Right forelimb (tissue), 1 donor: ENCODE results near the gene SLC4A8.

Experiments
- DNase-seq: peaks from one replicate; pipeline ENCODE4 v3.0.0-alpha.2; 2018

Gene SLC4A8

DNA sequence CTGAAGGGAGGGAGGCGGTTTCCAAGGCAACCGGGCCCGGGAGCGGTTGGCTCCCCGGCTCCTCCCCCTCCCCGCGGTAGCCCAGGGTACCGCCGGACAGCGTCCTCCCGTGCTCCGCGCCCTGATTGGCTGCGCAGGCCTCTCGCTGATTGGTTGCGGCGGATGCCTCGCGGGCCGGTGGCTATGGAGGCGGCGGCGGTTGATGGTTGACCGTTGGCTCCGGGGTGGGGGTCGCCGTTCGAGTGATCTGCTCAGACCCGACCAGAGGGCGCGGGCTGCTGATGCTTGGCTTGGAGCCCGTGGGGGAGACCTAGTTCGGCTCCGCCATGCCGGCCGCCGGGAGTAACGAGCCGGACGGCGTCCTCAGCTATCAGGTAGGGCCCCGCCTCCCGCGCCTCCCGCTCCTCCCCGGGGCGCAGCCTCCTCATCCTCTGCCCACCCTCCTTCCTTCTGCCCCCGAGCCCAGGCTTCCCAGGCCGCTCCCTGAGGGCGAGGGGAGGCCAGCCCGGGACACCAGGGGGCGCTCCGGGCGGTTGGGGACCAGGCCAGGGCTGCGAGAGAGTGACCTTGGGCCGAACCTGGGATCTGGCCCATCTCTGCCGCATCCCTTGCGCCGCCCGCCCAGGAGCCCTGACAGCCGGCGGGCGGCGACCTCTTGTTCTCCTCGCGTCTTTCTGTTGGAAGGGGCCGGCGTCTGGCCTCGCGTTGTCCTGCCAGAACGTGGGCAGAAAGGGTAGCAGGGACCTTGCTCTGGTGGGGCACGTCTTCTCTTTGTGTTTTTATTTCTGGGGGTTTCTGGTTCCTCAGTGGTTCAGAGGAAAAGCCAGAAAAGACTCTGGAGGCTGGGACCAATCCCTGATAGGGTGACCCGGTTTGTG lies at the start of gene SLC4A8:
TSS of gene SLC4A8 (plus strand) at position 170 of the 878 bp plus-strand sequence. CDS start at position 327, 157 bp downstream.
- DNase-seq = peak; percentile 91

DNA sequence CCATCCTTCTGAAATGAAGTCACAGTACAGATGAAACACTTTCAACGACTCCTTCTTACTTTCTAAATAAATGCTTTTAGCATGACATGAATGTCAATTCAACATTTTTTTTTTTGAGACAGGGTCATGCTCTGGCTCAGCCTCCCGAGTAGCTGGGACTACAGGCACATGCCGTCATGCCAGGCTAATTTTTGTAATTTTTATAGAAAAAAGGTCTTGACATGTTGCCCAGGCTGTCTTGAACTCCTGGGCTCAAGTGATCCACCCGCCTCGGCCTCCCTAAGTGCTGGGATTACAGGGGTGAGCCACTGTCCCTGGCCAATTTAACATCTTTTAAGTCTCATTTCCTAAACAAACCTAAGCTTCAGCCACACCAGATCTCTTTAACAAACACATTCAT lies 49.8 kb upstream of the SLC4A8 start:
- no peak for DNase-seq

DNA sequence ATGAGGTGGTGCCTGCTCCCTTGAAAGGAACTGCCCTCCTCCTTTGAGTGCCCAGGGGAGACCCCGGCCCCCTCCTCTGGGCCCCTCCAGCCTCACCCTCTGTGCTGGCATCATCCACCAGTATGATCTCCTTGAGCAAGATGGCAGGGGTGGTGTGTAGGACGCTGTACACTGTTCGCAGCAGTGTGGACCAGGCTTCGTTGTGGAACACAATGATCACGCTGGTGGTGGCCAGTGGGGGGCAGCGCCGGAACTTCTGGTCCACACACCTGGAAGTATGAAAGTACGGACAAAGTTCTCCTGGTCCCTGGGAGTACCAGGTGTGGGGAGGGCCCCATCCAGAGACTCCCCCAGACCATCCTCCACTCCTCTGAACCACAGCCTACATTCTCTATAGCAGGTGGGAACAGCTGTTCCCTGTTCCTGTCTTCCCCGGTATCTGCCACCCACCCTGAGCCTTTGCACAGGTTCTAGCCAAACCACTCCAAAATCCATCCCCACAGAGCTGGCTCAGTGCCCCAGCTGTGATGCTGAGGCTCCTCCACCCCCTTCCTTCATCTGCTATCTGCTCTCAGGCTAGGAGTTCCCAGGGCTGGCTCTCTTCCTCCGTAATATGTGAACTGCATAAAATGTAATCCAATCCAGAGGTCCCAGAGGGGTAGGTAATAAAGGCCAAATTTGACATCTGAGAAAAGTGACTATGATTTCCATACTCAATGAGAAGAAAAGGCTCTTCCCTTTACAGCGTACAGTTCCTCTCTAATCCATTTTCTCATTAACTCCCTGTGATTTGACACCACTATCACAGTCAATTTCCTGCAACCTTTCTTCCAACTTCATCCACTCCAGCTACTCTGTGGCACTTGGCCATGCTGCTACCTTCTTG lies 47.3 kb upstream of the SLC4A8 start:
- DNase-seq = no peak

DNA sequence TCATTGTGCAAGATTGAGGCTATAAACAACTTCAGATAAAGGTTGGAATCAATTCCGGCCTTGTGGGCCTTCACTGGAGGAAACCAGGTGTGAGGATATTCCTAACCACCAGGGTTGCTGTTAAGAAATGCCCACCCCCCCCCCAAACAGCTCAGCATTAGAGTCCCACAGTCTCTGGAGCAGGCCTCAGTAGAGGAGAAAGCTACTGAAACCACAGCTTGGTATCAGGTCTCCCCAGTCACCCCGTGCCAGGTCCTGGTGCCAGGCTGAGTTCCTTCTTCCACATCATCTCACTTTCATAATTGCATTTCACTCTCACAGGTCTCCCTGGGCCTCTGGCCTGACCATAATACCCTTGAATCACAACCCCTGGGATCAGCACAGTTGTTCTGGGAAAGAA lies 45.9 kb upstream of the SLC4A8 start:
- no peak for DNase-seq

DNA sequence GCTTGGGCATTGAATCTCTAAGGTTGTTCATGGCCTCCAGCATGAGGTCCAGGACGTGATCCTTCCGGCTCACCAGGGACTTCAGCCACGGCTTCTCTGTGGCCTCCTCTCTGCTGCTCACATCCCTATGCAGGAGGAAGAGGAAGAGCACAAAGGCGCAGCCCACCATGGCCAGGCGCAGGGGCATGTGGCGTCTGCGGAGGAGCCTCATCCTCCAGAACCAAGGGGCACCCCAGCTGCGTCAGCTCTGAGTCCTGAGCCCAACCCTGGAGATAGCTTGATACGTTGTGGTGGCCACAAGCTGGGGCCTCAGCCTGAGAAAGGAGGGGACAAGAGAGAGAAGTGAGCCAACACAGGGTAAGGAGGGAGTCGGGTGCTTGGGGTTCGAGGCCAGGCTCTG lies 45.1 kb upstream of the SLC4A8 start:
- no peak for DNase-seq

DNA sequence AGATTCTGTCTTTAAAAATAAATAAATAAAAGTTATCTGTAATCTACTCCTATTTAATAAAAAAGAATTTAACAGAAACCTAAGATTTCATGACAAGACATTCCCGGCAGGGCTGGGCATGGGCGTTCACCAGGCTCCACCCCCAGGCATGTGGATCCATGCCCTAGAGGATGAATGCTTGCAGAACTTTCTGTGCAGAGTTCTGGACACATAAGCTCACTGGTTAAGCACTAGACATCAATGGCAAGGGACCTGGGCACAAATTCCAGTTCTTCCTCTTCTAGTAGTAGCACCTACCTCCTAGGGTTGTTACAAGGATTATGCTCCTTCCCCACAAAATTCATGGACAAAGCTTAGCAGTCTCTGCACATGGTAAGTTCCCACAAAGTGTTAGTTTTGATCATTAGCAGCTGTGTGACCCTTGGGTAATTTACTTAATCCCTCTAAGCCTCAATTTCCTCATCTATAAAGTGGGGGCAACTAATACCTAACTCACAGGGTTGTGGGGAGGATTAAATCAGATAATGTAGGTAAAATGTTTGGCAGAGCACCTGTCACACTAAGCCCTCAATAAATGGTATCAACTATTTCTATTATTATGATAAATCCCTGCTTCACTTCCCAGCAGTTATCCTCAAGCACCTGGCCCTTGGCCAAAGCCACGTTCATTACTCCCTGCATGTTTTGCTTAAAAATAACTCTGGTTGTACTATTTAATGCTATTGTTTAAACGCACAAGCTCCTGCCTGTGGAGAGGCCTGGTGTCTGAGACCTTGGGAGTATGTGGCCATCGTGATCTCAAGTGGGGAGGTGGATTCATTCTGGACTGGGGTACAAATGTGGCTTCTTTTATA lies 43.2 kb upstream of the SLC4A8 start:
- no peak for DNase-seq

DNA sequence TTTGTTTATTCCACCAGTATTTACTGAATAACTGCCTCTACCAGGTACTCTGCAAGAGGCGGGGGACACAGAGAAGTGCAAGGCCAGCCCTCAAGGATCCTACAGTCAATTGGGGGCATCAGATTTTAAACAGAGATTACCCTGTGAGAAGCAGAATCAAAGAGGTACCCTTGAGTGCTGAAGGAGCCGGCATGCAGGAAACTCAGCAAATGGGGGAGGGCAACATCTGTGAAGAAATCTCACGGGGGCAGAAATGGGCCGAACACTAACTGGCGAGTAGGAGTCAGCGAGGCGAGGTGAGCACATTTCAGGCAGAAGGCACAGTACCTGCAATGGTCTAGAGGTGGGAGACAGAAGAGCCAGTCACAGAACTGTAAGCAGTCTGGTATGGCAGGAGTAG lies 42.5 kb upstream of the SLC4A8 start:
- no peak for DNase-seq

DNA sequence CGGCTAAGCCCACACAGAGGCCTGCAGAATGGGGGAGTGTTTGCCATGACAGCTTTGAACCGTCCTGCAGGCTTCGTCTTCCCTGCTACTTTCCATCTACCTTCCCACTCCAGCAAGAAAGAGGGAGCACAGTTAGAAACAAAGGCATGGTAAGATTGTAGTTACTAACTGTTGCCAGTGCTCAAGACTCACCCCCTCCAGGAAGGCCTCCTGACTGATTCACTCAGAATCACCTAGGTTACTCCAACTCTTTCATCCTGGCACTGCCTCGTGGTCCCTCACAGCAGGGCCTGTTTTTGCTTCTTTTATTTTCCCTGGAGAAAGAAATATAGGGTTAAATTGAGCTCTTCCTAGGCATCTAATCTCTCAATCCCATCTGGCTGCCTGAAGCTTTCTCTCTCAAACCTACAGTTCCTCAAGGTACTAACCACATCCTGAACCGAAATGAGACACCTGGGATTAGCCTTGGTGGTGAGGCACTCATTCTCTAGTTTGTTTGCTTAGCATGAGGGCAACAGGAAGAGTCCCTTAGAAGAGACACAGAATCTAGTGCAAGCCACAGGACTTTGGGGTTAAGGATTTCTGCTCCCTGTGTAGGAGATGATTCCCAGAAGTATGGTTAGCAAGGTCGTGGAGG lies 41.2 kb upstream of the SLC4A8 start:
- DNase-seq = no peak

DNA sequence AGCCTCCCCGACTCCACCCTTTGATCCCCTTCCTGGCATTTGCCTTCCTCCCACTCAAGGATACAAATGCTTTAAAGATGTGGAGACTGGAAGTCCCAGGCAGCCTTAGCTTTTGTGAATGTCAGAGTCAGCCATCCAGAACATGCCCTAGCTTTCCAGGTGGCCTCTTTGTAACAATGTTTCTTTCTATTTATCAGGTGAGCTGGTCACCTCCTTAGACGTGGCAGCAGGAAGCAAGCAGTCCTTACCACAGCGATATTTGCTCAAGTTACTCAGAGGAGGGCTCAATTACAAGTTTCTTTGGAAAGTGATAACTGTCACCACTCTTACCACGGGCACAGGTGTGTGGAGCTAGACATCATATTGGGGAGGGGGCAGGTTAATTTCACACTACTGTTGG lies 38.3 kb upstream of the SLC4A8 start:
- no peak for DNase-seq

DNA sequence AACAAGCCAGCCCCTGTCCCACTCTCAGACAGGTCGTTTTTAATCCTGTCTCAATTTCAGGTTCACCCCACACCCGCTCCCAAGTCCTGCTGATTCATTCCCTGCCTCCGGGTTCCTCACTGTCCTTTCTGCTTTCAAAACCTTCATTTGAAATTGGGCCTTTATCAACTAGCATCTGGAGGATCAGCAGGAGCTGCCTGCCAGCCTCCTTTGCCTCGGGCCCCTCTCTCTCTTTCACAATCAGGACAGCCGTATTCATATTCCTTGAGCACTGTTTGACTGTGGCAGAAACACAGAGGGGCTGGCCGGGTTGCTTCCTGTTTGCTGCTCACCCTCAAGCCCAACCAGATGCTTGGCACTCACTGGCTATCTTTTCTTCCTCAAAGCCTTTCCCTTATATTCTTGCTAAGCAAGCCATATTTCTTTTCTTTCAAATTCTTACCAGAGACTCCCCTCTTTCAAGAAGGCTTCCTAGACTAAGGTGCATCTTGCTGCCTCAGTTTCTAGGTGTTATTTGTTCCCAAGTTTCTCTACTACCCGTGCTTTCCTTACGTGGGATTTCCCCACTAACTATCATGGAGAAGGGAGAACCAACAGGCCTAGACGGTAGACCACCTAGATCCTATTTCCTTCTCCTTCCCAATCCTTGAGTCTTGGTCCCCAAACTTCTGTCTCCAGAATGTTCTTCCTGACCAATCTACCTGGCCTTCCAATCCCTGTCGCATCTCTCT lies 36.4 kb upstream of the SLC4A8 start:
- DNase-seq = no peak

DNA sequence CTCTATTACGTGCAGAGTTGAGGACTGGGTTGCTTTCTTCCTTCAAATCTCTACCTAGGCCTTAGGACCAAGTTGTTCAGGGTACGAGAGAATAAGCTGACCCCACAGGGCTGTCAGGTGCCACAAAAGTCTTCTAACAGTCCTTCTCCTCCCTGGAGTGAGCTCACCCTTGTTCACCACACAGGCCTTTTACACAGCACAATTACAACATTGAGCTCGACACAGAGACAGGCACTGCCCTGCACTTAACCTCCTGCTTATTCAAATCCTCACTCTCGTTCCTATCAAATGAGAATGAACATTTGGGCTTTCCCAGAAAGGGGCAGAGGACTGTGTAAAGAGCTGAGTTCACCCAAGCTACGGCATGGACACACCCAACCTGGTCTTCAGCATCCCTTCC lies 35.8 kb upstream of the SLC4A8 start:
- no peak for DNase-seq

DNA sequence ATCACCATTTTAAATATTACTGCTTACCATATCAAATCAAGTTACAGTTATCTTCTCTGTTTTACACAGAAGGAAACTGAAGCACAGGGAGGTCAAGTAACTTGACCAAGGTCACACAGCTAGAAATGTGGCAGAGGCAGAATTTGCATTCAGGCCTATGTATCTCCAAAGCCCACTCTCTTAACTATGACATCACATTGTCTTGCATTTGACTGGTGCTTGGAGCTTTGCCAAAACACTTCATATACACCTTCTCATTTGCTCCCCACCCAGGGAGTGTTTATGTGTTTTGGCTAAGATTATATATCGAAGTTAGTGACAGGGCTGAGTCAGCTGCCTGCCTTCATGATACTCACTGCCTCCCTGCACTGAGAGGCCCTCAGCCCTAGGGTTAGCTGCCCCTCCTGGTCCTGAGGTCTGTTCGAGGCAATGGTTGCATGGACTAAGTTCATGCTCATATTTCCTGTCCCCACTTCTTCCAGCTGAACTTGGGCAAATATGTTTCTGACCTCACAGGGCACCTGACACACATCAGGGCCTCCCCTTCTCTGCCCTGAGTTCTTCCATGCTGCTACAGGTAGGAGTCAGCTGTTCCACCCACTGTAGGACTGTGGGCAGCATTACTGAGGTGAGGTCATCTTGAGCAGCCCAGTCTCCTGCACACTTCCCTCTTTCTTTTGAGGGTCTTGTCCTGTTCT lies 35.2 kb upstream of the SLC4A8 start:
- DNase-seq = no peak

DNA sequence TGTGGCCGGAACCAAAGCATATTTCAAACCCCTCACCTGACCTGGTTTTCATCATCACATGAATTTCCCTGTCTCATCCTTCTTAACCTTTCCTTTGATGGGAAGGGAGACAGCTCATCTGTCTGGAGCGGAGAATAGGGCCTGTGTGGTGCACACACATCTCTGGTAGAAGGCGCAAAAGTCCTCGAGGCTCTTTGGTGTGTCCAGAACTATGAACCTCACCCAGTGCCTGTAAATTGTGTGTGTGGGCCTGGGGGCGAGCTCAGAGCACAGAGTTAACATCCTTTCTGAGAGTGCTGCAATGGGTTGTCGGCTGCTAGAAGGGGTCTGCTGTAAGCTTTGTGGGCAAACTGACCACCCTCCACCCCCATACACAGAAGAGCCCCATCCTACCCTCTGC lies 34.2 kb upstream of the SLC4A8 start:
- DNase-seq = no peak

DNA sequence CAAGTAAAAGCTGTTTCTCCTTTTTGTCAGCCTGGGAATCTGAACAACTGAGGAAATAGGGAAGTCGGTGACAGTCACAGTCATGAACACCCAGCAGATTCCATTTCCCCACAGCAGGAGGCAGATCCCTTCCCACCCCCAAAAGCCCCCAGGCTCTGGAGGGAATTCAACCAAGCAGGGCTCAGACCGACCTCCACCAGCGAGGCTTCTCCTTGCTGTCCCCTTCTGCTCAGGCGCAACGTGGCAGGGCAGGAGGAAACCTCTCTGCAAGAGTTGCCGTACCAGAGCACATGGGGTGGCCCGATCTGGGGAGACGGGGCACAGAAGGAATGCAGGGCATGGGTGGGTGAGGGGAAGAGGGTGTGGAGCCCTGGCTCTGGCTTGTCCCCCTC lies 33.7 kb upstream of the SLC4A8 start:
- no peak for DNase-seq

DNA sequence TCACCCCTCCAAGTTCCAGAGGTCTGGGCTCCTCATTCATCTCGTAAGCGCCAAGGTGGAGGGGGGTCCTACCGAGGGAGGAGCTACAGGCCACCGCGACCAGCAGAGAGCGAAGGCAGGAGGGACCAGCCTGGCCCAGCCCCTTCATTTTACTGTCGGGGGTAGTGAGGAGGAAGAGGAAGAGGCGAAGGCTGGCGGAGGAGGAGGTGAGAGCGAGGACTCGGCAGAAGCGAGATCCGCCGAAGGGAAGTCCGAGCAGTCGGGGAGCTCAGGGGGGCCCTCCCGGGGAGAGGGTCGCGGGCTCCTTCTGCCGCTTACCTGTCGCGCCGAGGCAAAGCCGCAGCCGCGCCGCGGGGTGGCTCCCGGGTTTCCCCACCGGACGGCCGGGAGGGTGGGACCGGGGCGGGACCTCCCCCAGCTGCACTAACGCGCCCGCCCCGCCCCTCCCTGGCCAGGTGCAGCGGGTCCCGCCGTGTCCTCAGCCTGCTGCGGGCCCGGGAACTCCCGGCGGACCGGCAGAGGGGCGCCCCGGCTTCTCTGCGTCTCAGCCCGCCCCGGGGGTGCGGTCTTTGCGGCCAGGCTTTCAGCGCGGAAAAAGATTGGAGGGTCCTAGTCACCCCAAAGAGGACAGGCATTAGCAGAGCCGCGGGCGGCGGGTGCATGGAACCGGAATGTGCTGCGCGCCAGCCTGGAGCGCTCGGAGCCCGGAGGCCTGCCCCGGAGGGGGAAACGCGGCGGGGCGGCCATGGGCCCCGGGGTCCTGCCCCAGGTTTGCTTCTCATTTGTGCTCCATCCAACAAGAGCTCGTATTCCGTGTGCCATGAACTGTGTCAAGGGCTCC lies 33.1 kb upstream of the SLC4A8 start, which contains the start of gene GALNT6:
TSS of gene GALNT6 (minus strand) at position 124 of the 841 bp plus-strand sequence. CDS start 11,625 bp downstream, outside the sequence.
- DNase-seq = no peak

DNA sequence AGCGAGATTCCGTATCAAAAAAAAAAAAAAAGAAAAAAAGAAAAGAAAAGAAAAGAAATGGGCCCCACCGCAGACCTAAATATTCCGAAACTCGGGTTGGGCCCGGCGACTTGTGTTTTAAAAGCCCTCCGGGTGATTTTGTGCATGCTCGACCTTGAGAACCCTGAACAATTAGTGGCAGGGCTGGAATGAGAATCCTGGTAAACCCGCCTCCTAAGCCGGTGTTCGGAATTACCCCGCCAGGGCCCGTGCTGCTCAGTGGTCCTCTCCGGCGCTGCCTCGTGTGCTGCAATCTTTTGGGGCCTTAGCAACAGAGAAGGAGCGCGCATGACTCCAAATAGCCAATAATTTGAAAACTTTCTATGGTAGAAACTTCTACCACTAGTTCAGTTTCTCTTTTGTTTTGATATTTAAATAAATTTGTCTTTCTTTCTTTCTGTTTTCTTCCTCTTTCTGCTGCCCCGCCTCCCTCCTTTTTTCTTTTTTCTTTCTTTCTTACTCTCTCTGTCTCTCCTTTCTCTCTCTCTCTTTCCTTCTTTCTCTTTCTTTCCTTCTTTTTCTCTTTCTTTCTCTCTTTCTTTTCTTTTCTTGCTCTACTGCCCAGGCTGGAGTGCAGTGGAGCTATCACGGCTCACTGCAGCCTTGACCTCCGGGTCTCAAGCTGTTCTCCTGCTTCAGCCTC lies 31.9 kb upstream of the SLC4A8 start:
- no peak for DNase-seq

DNA sequence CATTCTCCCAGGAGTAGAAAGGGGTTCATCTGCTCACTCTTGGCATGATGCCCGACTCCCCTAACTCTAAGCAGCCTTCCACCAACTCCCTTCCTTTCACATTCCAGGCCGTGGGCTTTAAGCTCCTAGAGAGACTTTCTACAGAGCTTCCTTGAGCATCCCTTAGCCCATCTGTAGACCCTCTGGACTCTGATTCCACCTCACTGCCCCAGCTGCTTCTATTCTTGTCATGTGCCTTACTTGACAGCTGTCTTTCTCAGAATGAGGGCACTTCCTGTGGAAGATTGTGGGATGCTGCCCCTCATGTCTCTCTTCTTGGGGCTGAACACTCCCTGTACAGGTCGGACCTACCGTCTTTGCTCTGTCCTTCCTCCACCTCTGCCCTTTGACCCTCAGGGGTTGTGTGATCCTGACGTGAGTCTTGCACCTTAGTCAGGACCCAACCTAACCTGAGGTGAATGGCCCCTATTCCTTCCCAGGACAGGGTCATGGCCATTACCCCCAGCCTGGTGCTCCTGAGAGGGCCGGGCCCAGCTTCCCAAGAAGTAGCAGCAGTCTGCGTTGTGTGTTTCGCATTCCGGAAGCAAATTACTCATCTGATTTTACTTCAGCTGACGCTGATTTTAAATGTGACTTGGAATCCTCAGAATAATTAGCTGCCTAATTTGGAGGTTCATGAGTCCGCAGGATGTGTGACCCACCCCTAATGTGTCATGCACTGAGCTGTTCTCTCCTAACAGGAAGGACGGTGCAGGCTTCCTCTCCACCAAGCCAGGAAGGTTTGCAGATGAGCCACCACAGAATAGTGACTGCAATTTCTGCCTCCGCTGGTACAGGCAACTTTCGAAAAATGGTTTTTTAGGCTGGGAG lies 30.7 kb upstream of the SLC4A8 start:
- DNase-seq = no peak
